ENCODE results near the gene SAMHD1.
A peak's percentile ranks its signal among the peaks of the same experiment; 100 is the strongest.

SAMHD1 gene

GRCh38 chr20:36861875-36862801 is 89.4 kb downstream of the SAMHD1 start:
- Mint-ChIP-seq H3K27ac (no peak overlapping the region), H3K36me3 (ENCODE audit: low read depth) (no peaks in the 10 kb centered on the region), H3K4me1 (ENCODE audit: low read depth) (peaks cover 26% of the 10 kb centered on the region), H3K4me3 (peak overlapping the region; percentile 28), H3K27me3 (peaks cover 11% of the 10 kb centered on the region), H3K9me3 (no peaks in the 10 kb centered on the region)

- Mint-ChIP-seq H3K36me3 (ENCODE audit: low read depth) (no peaks in the 10 kb centered on the region), H3K9me3 (no peaks in the 10 kb centered on the region), H3K4me3 (peak overlapping the region; percentile 27), H3K27ac (no peak overlapping the region), H3K27me3 (peaks cover 11% of the 10 kb centered on the region), H3K4me1 (ENCODE audit: low read depth) (peaks cover 26% of the 10 kb centered on the region)
Observed at GRCh38 chr20:36861625-36861874, 90.0 kb downstream of the SAMHD1 start.

DNA sequence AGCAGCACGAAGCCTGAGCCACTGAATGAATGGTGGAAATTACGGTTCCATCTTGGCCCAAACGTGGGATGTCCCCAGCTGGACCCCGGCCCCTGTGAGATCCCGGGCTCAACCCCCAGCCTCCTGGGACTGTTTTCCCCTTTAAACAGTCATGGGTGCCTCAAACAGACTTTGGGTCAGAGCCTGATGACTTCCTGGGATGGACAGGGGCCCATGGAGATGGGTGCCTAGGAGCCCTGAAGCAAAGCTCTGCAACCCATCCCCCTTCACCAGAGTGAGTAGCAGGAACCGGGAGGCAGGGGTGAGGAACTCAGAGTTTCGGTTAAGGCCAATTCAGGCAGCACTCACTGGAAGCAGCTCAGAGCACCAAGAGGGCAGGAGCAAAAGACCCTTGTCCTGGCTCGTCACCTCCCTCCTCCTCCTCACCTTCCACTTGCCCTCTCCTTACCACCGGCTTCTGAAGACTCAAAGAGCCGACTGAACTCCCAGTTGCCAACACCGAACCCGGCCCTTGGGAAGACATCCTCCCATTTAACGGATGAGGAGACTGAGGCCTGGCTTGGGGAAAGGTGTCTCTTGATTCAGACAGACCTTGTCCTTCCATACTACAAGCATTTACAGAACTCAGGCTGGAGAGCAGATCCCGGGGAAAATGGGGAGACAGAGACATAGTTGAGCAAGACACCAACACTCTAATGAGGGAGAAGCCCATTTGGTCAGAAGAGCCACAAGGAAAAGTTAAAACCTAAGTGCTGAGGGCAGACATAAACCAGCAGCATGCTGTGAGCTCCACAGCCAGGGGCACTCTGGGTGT is 90.5 kb downstream of the SAMHD1 start:
- Mint-ChIP-seq H3K4me3 (peak overlapping the region; percentile 27), H3K9me3 (no peaks in the 10 kb centered on the region), H3K27me3 (peaks cover 11% of the 10 kb centered on the region), H3K4me1 (ENCODE audit: low read depth) (peaks cover 28% of the 10 kb centered on the region), H3K27ac (no peak overlapping the region), H3K36me3 (ENCODE audit: low read depth) (no peaks in the 10 kb centered on the region)

- Mint-ChIP-seq H3K27ac (no peak overlapping the region), H3K27me3 (peaks cover 10% of the 10 kb centered on the region), H3K36me3 (ENCODE audit: low read depth) (no peaks in the 10 kb centered on the region), H3K4me3 (no peak overlapping the region), H3K4me1 (ENCODE audit: low read depth) (peaks cover 28% of the 10 kb centered on the region), H3K9me3 (no peaks in the 10 kb centered on the region)
Observed at GRCh38 chr20:36860339-36860738, 91.2 kb downstream of the SAMHD1 start.

DNA sequence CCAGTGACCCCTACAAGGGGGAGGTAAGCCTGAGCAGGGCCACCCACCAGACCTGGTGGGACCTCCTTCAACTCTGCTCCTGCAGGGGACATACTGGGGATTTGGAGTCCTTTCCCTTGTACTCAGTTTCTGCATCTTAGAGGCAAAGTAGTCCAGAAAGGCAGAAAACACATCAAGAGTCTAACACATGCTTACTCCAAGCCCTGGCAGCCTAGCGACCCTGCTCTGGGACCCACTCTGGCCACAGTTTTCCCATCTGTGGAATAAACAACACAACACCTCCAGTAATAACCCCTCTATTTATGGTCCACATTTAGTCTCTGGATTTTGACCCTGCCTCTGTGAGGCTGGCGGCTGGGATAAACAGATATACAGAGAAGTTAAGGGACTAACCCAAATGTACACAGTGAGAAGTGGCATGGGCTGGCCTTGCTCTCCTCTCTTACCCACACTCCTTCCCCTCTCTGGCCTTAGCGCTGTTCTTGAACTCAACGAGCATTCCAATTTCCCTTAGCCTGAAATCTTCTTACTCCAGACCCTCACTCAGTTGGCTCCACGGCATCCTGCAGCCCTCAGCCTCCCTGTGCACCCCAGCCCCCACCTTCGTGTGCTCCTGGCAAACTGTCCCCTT is 91.7 kb downstream of the SAMHD1 start:
- Mint-ChIP-seq H3K4me1 (ENCODE audit: low read depth) (peaks cover 24% of the 10 kb centered on the region), H3K4me3 (no peak overlapping the region), H3K9me3 (no peaks in the 10 kb centered on the region), H3K36me3 (ENCODE audit: low read depth) (no peaks in the 10 kb centered on the region), H3K27me3 (peaks cover 5% of the 10 kb centered on the region), H3K27ac (no peak overlapping the region)

DNA sequence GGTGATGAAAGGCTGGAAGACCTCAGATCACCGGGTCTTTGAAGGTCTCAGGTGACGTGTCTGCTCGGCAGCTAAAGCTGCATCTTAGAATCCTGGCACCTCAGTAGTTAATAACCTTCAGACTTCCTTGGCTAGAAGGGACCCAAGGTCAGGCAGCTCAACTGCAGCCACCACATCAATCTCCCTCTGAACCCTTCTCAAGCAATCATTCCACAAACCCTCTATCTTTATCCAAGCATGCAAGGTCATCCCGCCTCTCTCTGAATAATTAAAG is 92.3 kb downstream of the SAMHD1 start:
- Mint-ChIP-seq H3K27me3 (peaks cover 4% of the 10 kb centered on the region), H3K4me3 (no peak overlapping the region), H3K27ac (no peak overlapping the region), H3K9me3 (no peaks in the 10 kb centered on the region), H3K36me3 (ENCODE audit: low read depth) (no peaks in the 10 kb centered on the region), H3K4me1 (ENCODE audit: low read depth) (peaks cover 21% of the 10 kb centered on the region)

DNA sequence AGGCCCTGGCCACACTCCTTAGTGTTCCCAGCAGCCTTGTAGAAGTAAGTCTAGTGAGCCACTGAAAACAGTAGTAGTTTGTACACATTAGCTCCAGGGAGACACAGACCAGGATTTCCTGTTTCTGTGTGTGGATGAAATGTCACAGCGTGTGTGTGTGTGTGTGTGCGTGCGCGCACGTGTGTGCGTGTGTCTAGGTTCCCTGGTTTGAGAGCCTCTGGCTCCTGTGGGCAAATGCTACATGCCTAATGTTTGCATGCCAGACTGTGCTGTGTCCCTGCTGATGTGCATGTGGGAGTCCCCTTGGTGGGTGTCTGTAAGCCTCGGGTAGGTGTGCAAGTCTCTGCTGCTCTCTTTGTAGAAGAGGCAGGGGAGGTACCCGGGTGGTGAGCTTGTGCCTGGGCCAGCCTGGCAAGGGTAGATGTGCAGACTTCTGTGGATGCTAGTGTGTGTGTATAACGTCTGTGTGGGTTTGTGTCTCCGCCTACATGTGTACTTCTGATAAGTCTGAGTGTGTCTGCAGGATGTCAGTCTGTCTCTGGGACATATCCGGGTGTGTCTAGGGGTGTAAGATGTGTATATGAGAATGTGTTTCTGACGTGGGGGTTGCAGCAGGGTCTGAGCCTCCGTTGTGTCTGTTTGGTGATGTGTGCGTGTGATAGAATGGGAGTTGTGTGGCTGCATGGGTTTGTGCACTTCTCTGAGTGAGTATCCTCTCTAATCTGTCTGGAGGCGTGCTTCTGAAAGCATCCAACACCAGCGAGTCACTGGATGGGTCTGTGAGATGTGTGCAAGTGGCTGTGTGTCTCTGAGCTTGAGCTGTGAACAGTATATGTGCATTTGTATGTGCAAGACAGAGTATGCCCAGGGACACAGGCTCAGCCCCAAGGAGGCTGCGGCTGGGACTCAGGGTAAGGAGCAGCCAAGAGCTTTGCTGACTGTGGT is 94.5 kb downstream of the SAMHD1 start:
- peaks cover 18% of the 10 kb centered on the region for H3K4me1 Mint-ChIP-seq (ENCODE audit: low read depth)
- peaks cover 2% of the 10 kb centered on the region for H3K27me3 Mint-ChIP-seq
- no peak overlapping the region for H3K4me3 Mint-ChIP-seq
- no peaks in the 10 kb centered on the region for H3K36me3 Mint-ChIP-seq (ENCODE audit: low read depth)
- no peaks in the 10 kb centered on the region for H3K9me3 Mint-ChIP-seq
- H3K27ac Mint-ChIP-seq: peak overlapping the region; percentile 4

- H3K27me3 Mint-ChIP-seq: no peaks in the 10 kb centered on the region
- no peaks in the 10 kb centered on the region for H3K36me3 Mint-ChIP-seq (ENCODE audit: low read depth)
- peaks cover 15% of the 10 kb centered on the region for H3K4me1 Mint-ChIP-seq (ENCODE audit: low read depth)
- H3K9me3 Mint-ChIP-seq: no peaks in the 10 kb centered on the region
- no peak overlapping the region for H3K4me3 Mint-ChIP-seq
- no peak overlapping the region for H3K27ac Mint-ChIP-seq
Observed at GRCh38 chr20:36856195-36856594, 95.3 kb downstream of the SAMHD1 start.

DNA sequence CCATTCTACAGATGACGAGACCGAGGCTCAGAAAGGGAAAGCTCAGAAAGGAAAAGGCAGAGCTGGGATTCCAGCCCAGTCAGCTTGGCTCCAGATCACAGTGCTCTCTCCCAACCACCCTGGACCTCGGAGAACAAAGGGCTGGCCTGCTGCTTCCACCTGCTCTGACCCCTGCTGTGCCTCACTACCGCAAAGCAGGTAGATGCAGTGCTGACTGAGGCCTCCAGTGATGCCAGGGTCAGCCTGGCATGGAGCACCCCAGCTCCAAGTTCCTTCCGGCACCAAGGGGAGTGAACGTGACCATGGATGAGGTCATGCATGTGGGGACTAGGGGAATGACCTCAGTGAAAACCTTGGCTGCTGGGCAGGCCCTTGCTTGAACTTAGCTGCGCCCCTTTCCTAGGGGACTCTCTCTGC is 96.3 kb downstream of the SAMHD1 start:
- Mint-ChIP-seq H3K27ac (no peak overlapping the region), H3K9me3 (no peaks in the 10 kb centered on the region), H3K36me3 (ENCODE audit: low read depth) (no peaks in the 10 kb centered on the region), H3K4me1 (ENCODE audit: low read depth) (peaks cover 13% of the 10 kb centered on the region), H3K4me3 (no peak overlapping the region), H3K27me3 (no peaks in the 10 kb centered on the region)

- Mint-ChIP-seq H3K9me3 (no peaks in the 10 kb centered on the region), H3K4me3 (no peak overlapping the region), H3K27ac (no peak overlapping the region), H3K27me3 (no peaks in the 10 kb centered on the region), H3K4me1 (ENCODE audit: low read depth) (peaks cover 13% of the 10 kb centered on the region), H3K36me3 (ENCODE audit: low read depth) (no peaks in the 10 kb centered on the region)
Observed at GRCh38 chr20:36854348-36855240, 96.9 kb downstream of the SAMHD1 start.

- no peaks in the 10 kb centered on the region for H3K9me3 Mint-ChIP-seq
- H3K27ac Mint-ChIP-seq: no peak overlapping the region
- no peak overlapping the region for H3K4me3 Mint-ChIP-seq
- no peaks in the 10 kb centered on the region for H3K36me3 Mint-ChIP-seq (ENCODE audit: low read depth)
- H3K4me1 Mint-ChIP-seq (ENCODE audit: low read depth): peaks cover 15% of the 10 kb centered on the region
- no peaks in the 10 kb centered on the region for H3K27me3 Mint-ChIP-seq
Observed at GRCh38 chr20:36852187-36852586, 99.3 kb downstream of the SAMHD1 start.

DNA sequence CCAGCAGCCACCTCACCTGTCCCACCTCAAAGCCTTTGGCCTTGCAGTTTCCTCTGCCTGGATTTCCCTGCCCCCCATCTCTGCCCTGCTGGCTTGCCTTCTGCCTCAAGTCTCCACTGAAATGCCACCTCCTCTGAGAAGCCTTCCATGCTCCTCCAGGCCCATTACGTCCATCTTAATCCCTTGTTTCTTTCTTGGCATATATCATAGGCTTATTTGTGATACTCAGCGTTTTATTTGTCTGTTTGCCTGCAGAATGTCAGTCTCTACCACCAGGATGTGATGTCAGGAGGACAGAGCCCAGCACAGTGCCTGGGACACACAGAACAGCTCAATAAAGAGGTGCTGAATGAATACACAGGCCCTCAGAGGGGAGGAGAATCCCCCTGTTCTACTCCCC is 100.0 kb downstream of the SAMHD1 start:
- H3K9me3 Mint-ChIP-seq: no peaks in the 10 kb centered on the region

GRCh38 chr20:36850759-36851158 is 100.7 kb downstream of the SAMHD1 start:
- Mint-ChIP-seq H3K4me3 (no peak overlapping the region), H3K27ac (no peak overlapping the region), H3K27me3 (no peaks in the 10 kb centered on the region), H3K36me3 (ENCODE audit: low read depth) (no peaks in the 10 kb centered on the region), H3K9me3 (no peaks in the 10 kb centered on the region), H3K4me1 (ENCODE audit: low read depth) (peaks cover 9% of the 10 kb centered on the region)

More for the DNA sequence above, 100.0 kb downstream of the SAMHD1 start:
- peaks cover 8% of the 10 kb centered on the region for H3K4me1 Mint-ChIP-seq (ENCODE audit: low read depth)
- H3K4me3 Mint-ChIP-seq: no peak overlapping the region
- H3K36me3 Mint-ChIP-seq (ENCODE audit: low read depth): no peaks in the 10 kb centered on the region
- H3K27me3 Mint-ChIP-seq: no peaks in the 10 kb centered on the region
- H3K27ac Mint-ChIP-seq: no peak overlapping the region

All from stimulated activated naive CD8-positive, alpha-beta T cell treated with anti-CD3 and anti-CD28 coated beads, Interleukin-15, Interleukin-2, amounts not matched to agents 100 ng/mL and 50 ng/mL, for 24 hours (primary cell).